Stimulated activated CD8-positive, alpha-beta memory T cell treated with anti-CD3 and anti-CD28 coated beads, Interleukin-4, amount 100 ng/mL, for 1 hour (primary cell): ENCODE results near the gene MYL7.

ENCODE experiments used
- DNase-seq, 2 donors: peaks; one replicate each; pipeline ENCODE4 v3.0.0-alpha.2; 2020; ENCODE audit warnings: low read depth in 2 of 2, low spot score in 1 of 2

The MYL7 gene

GRCh38 chr7:44112997-44113763, 28.0 kb downstream of the MYL7 start:
- no peak for DNase-seq

GRCh38 chr7:44112231-44112996, 28.7 kb downstream of the MYL7 start:
- no peak for DNase-seq

GRCh38 chr7:44111761-44112160, 29.4 kb downstream of the MYL7 start:
- no peak for DNase-seq

GRCh38 chr7:44110719-44111635, 30.2 kb downstream of the MYL7 start:
- no peak for DNase-seq

GRCh38 chr7:44109991-44110390, 31.1 kb downstream of the MYL7 start:
- DNase-seq = no peak

GRCh38 chr7:44108768-44109750, 32.1 kb downstream of the MYL7 start:
- no peak for DNase-seq

- DNase-seq = no peak
These were observed 33.0 kb downstream of the MYL7 start for GRCh38 chr7:44107961-44108767.

- no peak for DNase-seq
These were observed 33.8 kb downstream of the MYL7 start for GRCh38 chr7:44107116-44107960.

- DNase-seq = no peak
These were observed 34.6 kb downstream of the MYL7 start for GRCh38 chr7:44106311-44107065.

- DNase-seq = no peak
These were observed 35.3 kb downstream of the MYL7 start for GRCh38 chr7:44105832-44106231.

- no peak for DNase-seq
These were observed 36.0 kb downstream of the MYL7 start for GRCh38 chr7:44104860-44105771.

- no peak for DNase-seq
These were observed 36.9 kb downstream of the MYL7 start, which contains the start of gene AEBP1 for GRCh38 chr7:44103923-44104859. Gene AEBP1 (plus strand): TSS chr7:44104345. CDS start chr7:44104666, 321 bp downstream.

GRCh38 chr7:44103566-44103922, 37.6 kb downstream of the MYL7 start:
- no peak for DNase-seq

GRCh38 chr7:44102846-44103565, 38.1 kb downstream of the MYL7 start:
- DNase-seq = no peak
